ENCODE measurements around the gene UGGT2.
"Not testable (repeated sequence)": the region's sequence is repeated elsewhere in the genome, so short reads cannot be mapped to it uniquely, and the experiment has no call there.

UGGT2 gene

GRCh38 chr13:95763601-95764000, 289.6 kb downstream of the UGGT2 start:
- Histone ChIP-seq H3K4me3 (no peak overlapping the region), H3K27ac (no peak overlapping the region)

- not testable (repeated sequence) for H3K4me3 ChIP-seq, H3K27ac ChIP-seq
These were observed 290.6 kb downstream of the UGGT2 start for GRCh38 chr13:95762626-95763025.

GRCh38 chr13:95756072-95756471, 297.1 kb downstream of the UGGT2 start:
- Histone ChIP-seq H3K4me3 (no peak overlapping the region), H3K27ac (no peak overlapping the region)

GRCh38 chr13:95754069-95754468, 299.1 kb downstream of the UGGT2 start:
- Histone ChIP-seq H3K27ac (no peak overlapping the region), H3K4me3 (no peak overlapping the region)

- H3K4me3 ChIP-seq, result no peak overlapping the region
These were observed 300.5 kb downstream of the UGGT2 start for GRCh38 chr13:95752677-95753076.

More at GRCh38 chr13:95752677-95753076, 300.5 kb downstream of the UGGT2 start:
- no peak overlapping the region for H3K27ac ChIP-seq

All from skin epidermis (tissue), 12 donors.